HL-60 (cell line): ENCODE results near the gene SIDT2.

Source experiments
- DNase-seq, 2 experiments: peaks; one replicate each; pipeline ENCODE4 v3.0.0-alpha.2; 2010 to 2020; ENCODE audit warnings: low read depth in 1 of 2, low spot score in 1 of 2
- H3K27ac ChIP-seq: fragments of 250-450 bp; sonication (Bioruptor Pico); replicated peaks from 2 replicates; pipeline ENCODE4 v1.5.1; 2020; ENCODE audit warnings: mild to moderate bottlenecking, moderate library complexity
- H3K27me3 ChIP-seq: fragments of 250-450 bp; sonication (Bioruptor Pico); 2 replicates; pipeline ENCODE4 v1.5.1; 2021; ENCODE audit warnings: mild to moderate bottlenecking, moderate library complexity; ENCODE audit not compliant: insufficient read depth, poor library complexity, severe bottlenecking
- H3K4me3 ChIP-seq: replicated peaks from 2 replicates; pipeline ENCODE4 v1.5.1; 2011; ENCODE audit warnings: mild to moderate bottlenecking, control low read depth, low read length; ENCODE audit not compliant: insufficient read depth
- GABPA ChIP-seq: IDR thresholded peaks from 2 replicates; pipeline ENCODE4 v1.6.1; 2012; ENCODE audit warnings: low read depth
- POLR2AphosphoS5 ChIP-seq: IDR thresholded peaks from 2 replicates; pipeline ENCODE4 v1.6.1; 2012; ENCODE audit warnings: low read depth
- SPI1 ChIP-seq: IDR thresholded peaks from 2 replicates; pipeline ENCODE4 v1.6.1; 2012; ENCODE audit warnings: low read depth, mild to moderate bottlenecking, borderline replicate concordance
- TF ChIP-seq, protein P1 (sequence below): IDR thresholded peaks from one replicate; pipeline ENCODE4 v1.5.1; 2011; ENCODE audit warnings: low read length, control low read depth, inconsistent platforms; ENCODE audit not compliant: insufficient read depth
- TF ChIP-seq, protein P2 (sequence below): IDR thresholded peaks from 2 replicates; pipeline ENCODE4 v1.6.1; 2012; ENCODE audit warnings: low read depth; ENCODE audit not compliant: insufficient replicate concordance

SIDT2 gene

DNA sequence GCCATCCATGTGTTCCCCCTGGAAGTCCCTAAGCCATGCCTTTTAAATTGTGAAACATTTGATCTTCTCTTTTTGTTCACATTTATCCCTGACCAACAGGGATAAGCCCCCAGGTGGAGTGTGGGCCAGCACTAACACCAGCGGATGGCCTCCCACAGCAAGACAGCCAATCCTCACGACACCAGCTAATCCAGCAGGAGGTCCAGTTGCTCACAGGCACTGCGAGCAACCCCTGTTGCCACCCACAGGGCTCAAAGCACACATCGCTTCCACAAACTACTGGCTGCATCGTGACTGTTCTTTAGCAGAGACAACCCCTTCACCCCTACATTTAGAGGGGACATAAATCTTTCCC lies 51.4 kb downstream of the SIDT2 start:
- no peak for DNase-seq
- H3K27me3 ChIP-seq: no peaks in the 10 kb centered on the region
- TF ChIP-seq GABPA (no peak), SPI1 (no peak), POLR2AphosphoS5 (no peak)
- TF ChIP-seq, protein P1, sequence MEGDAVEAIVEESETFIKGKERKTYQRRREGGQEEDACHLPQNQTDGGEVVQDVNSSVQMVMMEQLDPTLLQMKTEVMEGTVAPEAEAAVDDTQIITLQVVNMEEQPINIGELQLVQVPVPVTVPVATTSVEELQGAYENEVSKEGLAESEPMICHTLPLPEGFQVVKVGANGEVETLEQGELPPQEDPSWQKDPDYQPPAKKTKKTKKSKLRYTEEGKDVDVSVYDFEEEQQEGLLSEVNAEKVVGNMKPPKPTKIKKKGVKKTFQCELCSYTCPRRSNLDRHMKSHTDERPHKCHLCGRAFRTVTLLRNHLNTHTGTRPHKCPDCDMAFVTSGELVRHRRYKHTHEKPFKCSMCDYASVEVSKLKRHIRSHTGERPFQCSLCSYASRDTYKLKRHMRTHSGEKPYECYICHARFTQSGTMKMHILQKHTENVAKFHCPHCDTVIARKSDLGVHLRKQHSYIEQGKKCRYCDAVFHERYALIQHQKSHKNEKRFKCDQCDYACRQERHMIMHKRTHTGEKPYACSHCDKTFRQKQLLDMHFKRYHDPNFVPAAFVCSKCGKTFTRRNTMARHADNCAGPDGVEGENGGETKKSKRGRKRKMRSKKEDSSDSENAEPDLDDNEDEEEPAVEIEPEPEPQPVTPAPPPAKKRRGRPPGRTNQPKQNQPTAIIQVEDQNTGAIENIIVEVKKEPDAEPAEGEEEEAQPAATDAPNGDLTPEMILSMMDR: no peak
- TF ChIP-seq, protein P2, sequence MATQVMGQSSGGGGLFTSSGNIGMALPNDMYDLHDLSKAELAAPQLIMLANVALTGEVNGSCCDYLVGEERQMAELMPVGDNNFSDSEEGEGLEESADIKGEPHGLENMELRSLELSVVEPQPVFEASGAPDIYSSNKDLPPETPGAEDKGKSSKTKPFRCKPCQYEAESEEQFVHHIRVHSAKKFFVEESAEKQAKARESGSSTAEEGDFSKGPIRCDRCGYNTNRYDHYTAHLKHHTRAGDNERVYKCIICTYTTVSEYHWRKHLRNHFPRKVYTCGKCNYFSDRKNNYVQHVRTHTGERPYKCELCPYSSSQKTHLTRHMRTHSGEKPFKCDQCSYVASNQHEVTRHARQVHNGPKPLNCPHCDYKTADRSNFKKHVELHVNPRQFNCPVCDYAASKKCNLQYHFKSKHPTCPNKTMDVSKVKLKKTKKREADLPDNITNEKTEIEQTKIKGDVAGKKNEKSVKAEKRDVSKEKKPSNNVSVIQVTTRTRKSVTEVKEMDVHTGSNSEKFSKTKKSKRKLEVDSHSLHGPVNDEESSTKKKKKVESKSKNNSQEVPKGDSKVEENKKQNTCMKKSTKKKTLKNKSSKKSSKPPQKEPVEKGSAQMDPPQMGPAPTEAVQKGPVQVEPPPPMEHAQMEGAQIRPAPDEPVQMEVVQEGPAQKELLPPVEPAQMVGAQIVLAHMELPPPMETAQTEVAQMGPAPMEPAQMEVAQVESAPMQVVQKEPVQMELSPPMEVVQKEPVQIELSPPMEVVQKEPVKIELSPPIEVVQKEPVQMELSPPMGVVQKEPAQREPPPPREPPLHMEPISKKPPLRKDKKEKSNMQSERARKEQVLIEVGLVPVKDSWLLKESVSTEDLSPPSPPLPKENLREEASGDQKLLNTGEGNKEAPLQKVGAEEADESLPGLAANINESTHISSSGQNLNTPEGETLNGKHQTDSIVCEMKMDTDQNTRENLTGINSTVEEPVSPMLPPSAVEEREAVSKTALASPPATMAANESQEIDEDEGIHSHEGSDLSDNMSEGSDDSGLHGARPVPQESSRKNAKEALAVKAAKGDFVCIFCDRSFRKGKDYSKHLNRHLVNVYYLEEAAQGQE: no peak
- no peak overlapping the region for H3K4me3 ChIP-seq
- H3K27ac ChIP-seq: no peak overlapping the region

DNA sequence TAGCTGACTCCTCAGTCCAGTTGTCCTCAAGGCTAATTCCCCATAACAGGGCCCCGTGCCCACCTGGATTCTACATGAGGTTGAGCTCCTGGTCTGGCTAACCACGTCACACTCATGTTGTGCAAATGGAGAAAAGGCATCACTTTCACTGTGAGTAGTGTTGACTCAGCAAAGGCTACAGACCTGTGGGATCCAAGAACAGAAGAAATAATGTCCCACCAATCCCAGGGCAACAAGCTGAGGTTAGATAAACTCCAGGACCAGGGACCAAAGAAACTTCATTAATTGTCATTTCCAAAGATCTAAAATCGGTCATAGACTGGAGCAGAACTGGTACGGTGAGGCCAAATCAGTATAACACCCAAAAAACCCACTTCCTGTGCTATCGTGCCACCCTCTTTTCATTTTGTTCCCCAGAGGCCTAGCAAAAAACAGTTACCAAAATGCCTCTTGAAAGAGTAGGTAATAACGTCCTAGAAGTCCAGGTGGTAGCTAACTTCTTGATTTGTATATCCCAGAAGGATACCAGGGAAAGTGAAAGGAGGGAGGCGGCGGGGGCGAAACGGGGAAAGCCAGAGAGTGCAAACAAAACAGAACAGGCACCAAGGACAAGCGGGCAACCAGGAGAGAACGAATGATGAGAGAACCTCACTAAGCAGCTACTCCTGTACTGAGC lies 51.9 kb downstream of the SIDT2 start:
- no peak overlapping the region for H3K27ac ChIP-seq
- H3K27me3 ChIP-seq: no peaks in the 10 kb centered on the region
- H3K4me3 ChIP-seq: peak overlapping the region; percentile 98
- no peak for TF ChIP-seq POLR2AphosphoS5
- TF ChIP-seq GABPA: no peak
- TF ChIP-seq SPI1: no peak
- TF ChIP-seq, protein P2: no peak
- TF ChIP-seq, protein P1: no peak
- DNase-seq: no peak

DNA sequence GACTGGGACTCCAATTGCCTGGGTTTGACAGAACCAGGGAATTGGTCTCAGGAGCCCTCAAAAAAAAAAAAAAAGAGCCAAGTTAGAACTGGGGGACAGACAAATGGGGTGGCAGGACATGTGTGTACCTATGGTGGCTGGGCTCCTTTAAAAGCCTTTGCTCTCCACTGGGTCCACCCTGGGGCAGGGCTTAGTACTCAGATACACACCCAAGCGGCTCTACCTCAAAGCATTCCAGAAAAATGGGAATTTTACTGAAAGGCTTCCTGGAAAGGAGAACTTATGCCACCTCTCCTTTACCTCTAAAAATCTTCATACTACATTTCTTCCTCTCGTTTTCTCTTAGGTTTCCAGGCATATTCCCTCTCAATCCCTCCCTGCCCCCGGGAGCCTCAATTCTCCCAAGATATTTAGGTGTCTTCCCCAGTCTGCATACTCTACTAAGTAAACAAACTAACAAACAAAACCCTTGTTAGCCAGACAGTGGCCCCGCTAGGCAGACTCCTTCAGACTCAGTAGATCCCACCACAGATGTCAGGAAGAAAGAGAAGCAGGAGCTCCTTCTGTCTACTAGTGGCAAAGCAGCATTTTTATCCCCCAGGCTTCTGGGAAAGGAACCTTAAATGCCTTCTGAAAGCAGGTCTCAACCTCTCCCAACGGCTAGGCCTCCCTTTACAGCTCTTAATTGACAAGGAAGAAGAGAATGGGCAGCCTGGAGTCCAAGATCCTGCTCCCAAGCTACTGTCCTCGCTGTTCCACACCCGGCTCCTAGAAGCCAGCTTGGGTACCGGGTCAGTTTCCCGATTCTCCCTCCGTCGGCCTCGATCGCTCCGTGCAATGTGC lies 52.7 kb downstream of the SIDT2 start:
- H3K27ac ChIP-seq: peak overlapping the region; percentile 57
- peak overlapping the region; percentile 98 for H3K4me3 ChIP-seq
- H3K27me3 ChIP-seq: no peaks in the 10 kb centered on the region
- no peak for DNase-seq
- no peak for TF ChIP-seq GABPA
- no peak for TF ChIP-seq SPI1
- TF ChIP-seq, protein P2: no peak
- TF ChIP-seq, protein P1: no peak
- no peak for TF ChIP-seq POLR2AphosphoS5
